ENCODE data around the gene TESK2. TPM values are rescaled to one million over a fixed set of nuclear protein-coding genes. Genes with fewer than 3 reads are reported as not detected.

The TESK2 gene
- total and polyA plus RNA-seq, 2 of the 8 experiments (the other 6 are each of a cell fraction or from before 2014, with no cell fraction given) = 10.8 to 12.6 TPM

- ChIA-PET CTCF (ENCODE audit: partially characterized antibody) (interaction anchor here (9.0 to 13.4 kb wide), 2 partner anchors 14 to 149 kb away, joined by 54 to 139 read pairs; no protein-coding TSS in a partner anchor), POLR2A (ENCODE audit: partially characterized antibody) (interaction anchor here (0.9 to 21.4 kb wide), 7 partner anchors 11 to 330 kb away, joined by 3 to 472 read pairs (median 4); partner anchors contain the start of gene HPDL)
- Histone ChIP-seq H3K9me3 (ENCODE audit: insufficient read depth in 2 of 2, low read depth in 1 of 2, low read length in 1 of 2) (no peaks in the 10 kb centered on the region), H2BK12ac (ENCODE audit: low read depth, low read length) (no peak overlapping the region), H2AK5ac (ENCODE audit: low read depth, low read length) (no peak overlapping the region), H3K9ac (replicated peaks in 1 of 4; ENCODE audit: extremely low read depth in 1 of 4, low read depth in 3 of 4, low read length in 3 of 4) (no peak overlapping the region), H3K23me2 (ENCODE audit: low read depth, low read length) (peaks cover 7% of the 10 kb centered on the region), H4K91ac (replicated peaks; ENCODE audit: insufficient read length, low read length) (no peak overlapping the region), H3K4ac (replicated peaks; ENCODE audit: insufficient read length, low read depth, low read length) (no peak overlapping the region), H3K4me1 (replicated peaks in 1 of 4; ENCODE audit: control insufficient read depth in 3 of 4, insufficient read depth in 4 of 4, low read length in 3 of 4) (peaks cover 0 to 8% (median 5%) of the 10 kb centered on the region in 4 experiments; a peak in 5 of 7 replicates), H3K4me3 (ENCODE audit: extremely low read depth in 1 of 4, insufficient read depth in 2 of 4, low read depth in 3 of 4, low read length in 4 of 4) (no peak overlapping the region), H3K23ac (ENCODE audit: insufficient read length) (no peak overlapping the region), H2BK20ac (ENCODE audit: low read length) (no peak overlapping the region), H3K4me2 (ENCODE audit: insufficient read depth in 1 of 2, low read depth in 2 of 2, low read length in 2 of 2) (no peak overlapping the region), H2AFZ (ENCODE audit: low read length) (no peak overlapping the region), H2BK120ac (replicated peaks; ENCODE audit: low read depth, low read length) (no peak overlapping the region), H3K79me1 (ENCODE audit: low read depth, low read length) (peaks cover 7% of the 10 kb centered on the region), H4K8ac (ENCODE audit: extremely low read depth, insufficient read depth, low read length) (no peak overlapping the region), H3K56ac (replicated peaks; ENCODE audit: insufficient read length, low read depth, low read length) (no peak overlapping the region), H3K14ac (ENCODE audit: insufficient read length) (no peak overlapping the region), H2BK15ac (ENCODE audit: low read length) (no peak overlapping the region), H4K5ac (ENCODE audit: insufficient read length, low read depth, low read length) (no peak overlapping the region), H3K27ac (ENCODE audit: low read depth, low read length) (no peak overlapping the region), H2BK5ac (ENCODE audit: low read depth, low read length) (no peak overlapping the region), H3K36me3 (ENCODE audit: control insufficient read depth in 2 of 4, insufficient read depth in 4 of 4, low read length in 3 of 4) (peaks cover 15 to 44% (median 34%) of the 10 kb centered on the region in 4 experiments; a peak in 7 of 8 replicates), H3K27me3 (replicated peaks in 1 of 4; ENCODE audit: control insufficient read depth in 3 of 4, extremely low read depth in 1 of 4, insufficient read depth in 3 of 4, low read length in 3 of 4) (no peaks in the 10 kb centered on the region), H3K18ac (ENCODE audit: extremely low read depth, low read length) (no peak overlapping the region), H4K20me1 (replicated peaks in 1 of 2; ENCODE audit: control insufficient read depth in 1 of 2, insufficient read depth in 2 of 2, low read length in 2 of 2) (peaks cover 0 to 2% of the 10 kb centered on the region in 2 experiments), H3K79me2 (ENCODE audit: control insufficient read depth in 1 of 2, insufficient read depth in 2 of 2, low read length in 2 of 2) (peaks cover 0 to 18% of the 10 kb centered on the region in 2 experiments; a peak in 3 of 4 replicates)
- WGBS, 2 experiments (ENCODE audit: extremely low coverage in 1 of 2, insufficient coverage in 1 of 2, insufficient read length in 1 of 2, insufficient replicate concordance in 2 of 2, low coverage in 1 of 2, low lambda C conversion rate in 2 of 2, missing lambda C conversion rate in 1 of 2) = 77% methylated on average over 2 of the region's 2 CpGs; no CpG with 5 or more reads in 1 of the 2 experiments
- DNase-seq (ENCODE audit: low read depth in 1 of 2, low spot score in 2 of 2) (no peak), FAIRE-seq (no peak)
- TF ChIP-seq CREB1 (IDR thresholded peaks at IDR 0.05) (no peak), E2F6 (IDR thresholded peaks at IDR 0.05) (no peak), POLR2AphosphoS5 (IDR thresholded peaks at IDR 0.05; ENCODE audit: low read depth, low read length) (peak; percentile 52; the same call in 1 of the 2 replicates), SRF (IDR thresholded peaks at IDR 0.05; ENCODE audit: low read depth, low read length) (no peak)
Observed at GRCh38 chr1:45344499-45344898, 146.5 kb downstream of the TESK2 start.
